Measurements from ENCODE around the gene CYBA. TPM values are rescaled to one million over a fixed set of nuclear protein-coding genes. Genes with fewer than 3 reads are reported as not detected.

CYBA gene
- total RNA-seq, 4 donors from 2014 or later, result 174 to 329 (median 245) TPM

DNA sequence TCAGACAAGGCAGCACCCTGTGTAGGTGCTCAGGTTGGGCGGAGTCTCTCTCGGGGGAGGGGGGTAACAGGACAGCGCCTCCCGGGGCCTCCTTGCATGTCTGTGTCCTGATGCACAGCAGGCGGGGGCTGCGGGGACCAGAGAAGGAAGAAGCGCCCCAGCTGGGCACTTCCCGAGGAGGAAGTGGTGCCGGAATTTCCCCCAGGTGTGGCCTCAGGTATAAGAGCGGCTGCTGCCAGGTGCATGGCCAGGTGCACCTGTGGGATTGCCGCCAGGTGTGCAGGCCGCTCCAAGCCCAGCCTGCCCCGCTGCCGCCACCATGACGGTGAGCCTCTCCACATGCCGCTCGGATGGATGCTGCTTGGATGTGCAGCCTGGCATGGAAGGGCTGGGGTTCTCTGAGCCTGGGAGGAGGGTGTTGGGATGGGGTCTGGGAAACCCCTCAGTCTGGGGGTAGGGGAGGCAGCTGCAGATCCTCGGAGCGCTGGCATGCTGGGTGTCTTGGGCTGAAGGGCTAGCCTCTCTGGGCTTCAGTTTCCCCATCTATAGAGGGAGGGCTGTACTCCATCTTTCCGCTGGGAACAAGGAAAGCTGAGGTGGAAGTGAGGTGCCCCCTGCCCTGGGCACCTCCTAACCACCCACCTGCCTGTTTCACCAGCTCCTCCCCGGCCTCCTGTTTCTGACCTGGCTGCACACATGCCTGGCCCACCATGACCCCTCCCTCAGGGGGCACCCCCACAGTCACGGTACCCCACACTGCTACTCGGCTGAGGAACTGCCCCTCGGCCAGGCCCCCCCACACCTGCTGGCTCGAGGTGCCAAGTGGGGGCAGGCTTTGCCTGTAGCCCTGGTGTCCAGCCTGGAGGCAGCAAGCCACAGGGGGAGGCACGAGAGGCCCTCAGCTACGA is 12.3 kb downstream of the CYBA start, which contains the start of gene IL17C:
Gene IL17C, plus strand, starts transcription at position 250 of the 908 bp plus-strand sequence. Its CDS starts 70 bp downstream, at position 320.
- DNase-seq (ENCODE audit: low spot score), result no peak
- TF ChIP-seq, protein P1, sequence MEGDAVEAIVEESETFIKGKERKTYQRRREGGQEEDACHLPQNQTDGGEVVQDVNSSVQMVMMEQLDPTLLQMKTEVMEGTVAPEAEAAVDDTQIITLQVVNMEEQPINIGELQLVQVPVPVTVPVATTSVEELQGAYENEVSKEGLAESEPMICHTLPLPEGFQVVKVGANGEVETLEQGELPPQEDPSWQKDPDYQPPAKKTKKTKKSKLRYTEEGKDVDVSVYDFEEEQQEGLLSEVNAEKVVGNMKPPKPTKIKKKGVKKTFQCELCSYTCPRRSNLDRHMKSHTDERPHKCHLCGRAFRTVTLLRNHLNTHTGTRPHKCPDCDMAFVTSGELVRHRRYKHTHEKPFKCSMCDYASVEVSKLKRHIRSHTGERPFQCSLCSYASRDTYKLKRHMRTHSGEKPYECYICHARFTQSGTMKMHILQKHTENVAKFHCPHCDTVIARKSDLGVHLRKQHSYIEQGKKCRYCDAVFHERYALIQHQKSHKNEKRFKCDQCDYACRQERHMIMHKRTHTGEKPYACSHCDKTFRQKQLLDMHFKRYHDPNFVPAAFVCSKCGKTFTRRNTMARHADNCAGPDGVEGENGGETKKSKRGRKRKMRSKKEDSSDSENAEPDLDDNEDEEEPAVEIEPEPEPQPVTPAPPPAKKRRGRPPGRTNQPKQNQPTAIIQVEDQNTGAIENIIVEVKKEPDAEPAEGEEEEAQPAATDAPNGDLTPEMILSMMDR (IDR thresholded peaks at IDR 0.05), result no peak
- no peak for ATAC-seq (ENCODE audit: low FRiP score)

DNA sequence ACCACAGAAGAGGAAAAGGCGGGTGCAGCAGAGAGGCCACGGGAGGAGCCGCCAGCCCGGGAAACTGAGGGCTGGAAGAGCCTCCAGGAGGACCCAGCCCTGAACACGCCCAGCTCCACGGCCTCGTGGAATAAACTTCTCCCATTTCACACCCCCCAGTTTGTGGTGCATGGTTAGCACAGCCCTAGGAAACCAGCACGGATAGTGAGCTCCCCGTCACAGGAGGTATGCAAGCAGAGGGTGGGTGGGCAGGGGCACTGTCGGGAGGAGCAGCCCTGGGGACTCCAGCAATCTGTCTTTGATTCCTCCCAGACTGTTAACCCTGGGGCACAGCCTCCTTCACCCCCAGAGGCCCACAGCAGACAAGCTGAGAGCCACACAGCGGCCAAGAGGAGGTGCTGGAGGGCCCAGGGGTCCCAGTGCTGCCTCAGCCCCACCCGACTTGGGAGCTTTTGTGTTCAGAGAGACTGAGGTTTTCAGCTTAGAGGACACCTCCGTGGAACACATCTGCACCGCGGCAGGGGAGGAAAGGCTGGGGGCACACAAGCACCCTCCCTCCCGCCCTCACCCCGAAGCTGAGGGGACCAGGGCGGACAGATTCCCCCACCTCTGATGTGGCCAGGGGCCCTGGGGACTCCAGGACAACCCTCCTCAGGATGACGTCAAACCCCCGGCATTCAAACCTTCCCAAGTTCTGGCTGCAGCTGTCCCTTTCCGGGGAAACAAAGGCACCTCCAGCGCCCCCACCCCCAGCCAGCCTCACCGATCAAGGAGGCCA is 14.2 kb downstream of the CYBA start:
- no peak for DNase-seq (ENCODE audit: low spot score)
- no peak for ATAC-seq (ENCODE audit: low FRiP score)
- TF ChIP-seq, protein P1 (IDR thresholded peaks at IDR 0.05), result no peak

DNA sequence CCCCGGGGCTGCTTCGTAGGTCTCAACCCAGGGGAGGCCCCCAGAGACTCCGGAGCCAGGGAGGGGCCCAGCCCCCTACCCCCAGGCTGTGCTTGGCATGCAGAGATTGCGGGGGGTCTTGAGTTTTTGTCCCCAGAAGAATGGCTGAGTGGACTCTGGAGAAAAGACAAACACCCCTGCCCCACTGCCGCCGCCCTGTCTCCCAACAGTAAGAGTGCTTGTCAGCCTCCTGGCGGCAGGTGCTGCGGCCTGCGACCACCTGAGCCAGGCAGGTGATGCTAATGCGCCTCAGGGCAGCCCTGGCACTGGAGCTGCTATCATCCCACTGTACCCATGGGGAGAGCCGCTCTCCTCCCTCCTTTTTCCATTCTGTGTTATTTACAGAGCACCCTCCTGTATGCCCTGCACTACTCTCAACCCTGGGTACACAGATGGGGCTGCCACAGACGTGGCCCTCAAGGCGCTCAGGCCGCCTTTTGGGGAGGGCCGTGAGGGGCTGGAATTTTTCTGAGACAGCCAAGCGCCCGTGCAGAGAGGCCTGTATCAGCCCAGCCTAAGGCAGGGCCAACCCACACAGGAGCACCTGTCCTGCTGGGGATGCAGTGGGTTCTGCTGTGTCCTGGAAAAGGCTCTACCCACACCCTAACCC is 15.1 kb downstream of the CYBA start:
- DNase-seq (ENCODE audit: low spot score), result no peak
- no peak for ATAC-seq (ENCODE audit: low FRiP score)
- TF ChIP-seq, protein P1 (IDR thresholded peaks at IDR 0.05), result no peak

DNA sequence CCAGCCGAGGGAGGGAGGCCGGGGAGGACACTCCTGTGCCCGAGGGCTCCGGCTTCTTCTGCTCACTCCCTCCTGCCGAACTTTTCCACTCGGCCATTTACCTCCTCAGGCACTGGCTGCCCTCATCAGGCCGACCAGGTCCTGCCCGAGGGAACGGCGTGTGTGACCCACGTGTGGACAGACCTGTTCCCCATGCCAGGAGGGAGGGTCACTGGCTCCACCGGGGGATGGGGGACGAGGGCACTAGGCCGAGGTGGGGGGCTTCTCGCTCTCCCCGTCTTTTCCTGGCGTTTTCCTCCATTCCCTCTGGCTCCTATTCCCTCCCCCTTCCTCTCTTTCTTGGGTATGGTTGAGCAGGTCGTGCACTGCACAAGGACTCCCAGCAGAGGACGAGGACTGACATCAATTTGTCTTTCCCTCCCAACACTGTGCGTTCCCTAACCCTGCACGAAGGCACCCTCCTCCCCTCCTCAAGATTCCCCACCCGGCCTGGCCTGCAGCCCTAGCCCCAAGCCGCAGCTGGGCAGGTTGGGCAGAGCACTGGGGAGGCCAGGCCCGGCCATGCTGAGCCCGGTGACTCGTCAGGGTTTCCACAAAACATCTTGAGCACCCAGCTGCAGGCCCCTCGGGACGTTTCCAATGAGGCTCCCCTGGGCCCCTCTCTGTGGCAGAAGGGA is 15.7 kb downstream of the CYBA start:
- no peak for ATAC-seq (ENCODE audit: low FRiP score)
- no peak for DNase-seq (ENCODE audit: low spot score)
- TF ChIP-seq, protein P1 (IDR thresholded peaks at IDR 0.05), result no peak

DNA sequence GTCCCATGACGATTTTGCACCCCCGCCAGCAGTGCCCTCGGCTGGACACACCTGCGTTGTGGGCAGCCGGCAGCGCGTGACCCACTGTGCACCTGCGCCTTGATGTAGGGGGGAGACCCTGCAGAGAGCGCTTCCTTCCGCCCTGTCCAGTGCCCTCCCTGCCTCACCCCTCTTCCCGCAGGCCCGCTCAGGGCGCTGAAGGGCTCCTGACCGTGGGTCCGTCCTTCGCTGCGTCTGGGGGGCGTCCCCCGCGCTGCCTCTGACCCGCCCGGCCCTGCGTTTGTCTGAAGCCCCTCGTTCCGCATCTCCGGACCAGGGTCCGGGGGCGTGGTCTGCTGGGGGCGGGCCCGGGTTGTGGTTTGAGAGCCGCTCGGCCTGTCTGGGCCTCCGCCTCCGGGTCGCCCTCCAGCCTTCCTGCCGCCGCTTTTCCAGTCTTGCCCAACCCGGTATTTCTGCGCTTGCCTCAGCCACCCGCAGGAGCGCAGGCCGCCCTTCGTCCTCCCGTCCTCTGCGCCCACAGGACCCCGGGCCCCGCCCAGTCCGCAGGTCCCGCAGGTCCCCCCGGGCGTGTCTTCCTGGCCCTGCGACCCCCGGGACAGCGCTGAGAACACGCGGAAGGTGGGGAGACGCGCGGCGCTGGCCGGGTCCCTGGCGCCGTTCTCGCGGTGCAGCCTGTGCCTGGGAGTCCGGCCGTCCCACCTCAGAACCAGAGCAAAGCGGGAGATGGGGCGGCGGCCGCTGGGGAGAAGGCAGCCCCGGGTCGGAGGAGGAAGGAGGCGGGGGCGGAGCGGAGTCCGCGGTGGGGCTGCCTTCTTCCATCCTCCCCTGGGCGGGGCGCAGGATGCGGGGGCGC is 16.5 kb downstream of the CYBA start:
- peak; percentile 68 for ATAC-seq (ENCODE audit: low FRiP score)
- TF ChIP-seq, protein P1 (IDR thresholded peaks at IDR 0.05), result no peak

More for the DNA sequence above, 16.5 kb downstream of the CYBA start:
- DNase-seq (ENCODE audit: low spot score), result no peak

All from omental fat pad (tissue), 4 donors.